ENCODE data around the gene RAB36. TPM values are rescaled to one million over a fixed set of nuclear protein-coding genes. Genes with fewer than 3 reads are reported as not detected.

The RAB36 gene
- total RNA-seq, 1 donor from 2014 or later: 0.26 TPM

DNA sequence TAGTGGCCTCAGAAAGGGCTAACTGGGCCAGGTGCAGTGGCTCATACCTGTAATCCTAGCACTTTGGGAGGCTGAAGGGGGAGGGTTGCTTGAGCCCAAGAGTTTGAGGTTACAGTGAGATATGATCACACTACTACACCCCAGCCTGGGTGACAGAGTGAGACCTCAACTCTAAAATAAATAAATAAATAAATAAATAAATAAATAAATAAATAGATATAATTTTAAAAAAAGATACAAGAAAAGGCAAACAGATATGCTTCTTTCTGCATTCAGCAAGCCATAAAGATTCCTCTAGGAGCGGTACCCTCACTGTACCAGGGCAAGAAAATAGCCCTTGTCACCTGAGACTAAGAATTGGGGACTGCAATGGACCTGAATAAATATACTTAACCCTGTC, 2.2 kb upstream of the RAB36 start:
- DNase-seq (ENCODE audit: low read depth) (no peak), FAIRE-seq (no peak)
- Histone ChIP-seq H3K36me3 (ENCODE audit: control insufficient read depth, insufficient read depth, low read length) (no peaks in the 10 kb centered on the region), H3K4me3 (ENCODE audit: low read depth, low read length) (no peak overlapping the region), H3K27me3 (ENCODE audit: control insufficient read depth, insufficient read depth, low read length) (no peaks in the 10 kb centered on the region)
- TF ChIP-seq, protein P1, sequence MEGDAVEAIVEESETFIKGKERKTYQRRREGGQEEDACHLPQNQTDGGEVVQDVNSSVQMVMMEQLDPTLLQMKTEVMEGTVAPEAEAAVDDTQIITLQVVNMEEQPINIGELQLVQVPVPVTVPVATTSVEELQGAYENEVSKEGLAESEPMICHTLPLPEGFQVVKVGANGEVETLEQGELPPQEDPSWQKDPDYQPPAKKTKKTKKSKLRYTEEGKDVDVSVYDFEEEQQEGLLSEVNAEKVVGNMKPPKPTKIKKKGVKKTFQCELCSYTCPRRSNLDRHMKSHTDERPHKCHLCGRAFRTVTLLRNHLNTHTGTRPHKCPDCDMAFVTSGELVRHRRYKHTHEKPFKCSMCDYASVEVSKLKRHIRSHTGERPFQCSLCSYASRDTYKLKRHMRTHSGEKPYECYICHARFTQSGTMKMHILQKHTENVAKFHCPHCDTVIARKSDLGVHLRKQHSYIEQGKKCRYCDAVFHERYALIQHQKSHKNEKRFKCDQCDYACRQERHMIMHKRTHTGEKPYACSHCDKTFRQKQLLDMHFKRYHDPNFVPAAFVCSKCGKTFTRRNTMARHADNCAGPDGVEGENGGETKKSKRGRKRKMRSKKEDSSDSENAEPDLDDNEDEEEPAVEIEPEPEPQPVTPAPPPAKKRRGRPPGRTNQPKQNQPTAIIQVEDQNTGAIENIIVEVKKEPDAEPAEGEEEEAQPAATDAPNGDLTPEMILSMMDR (IDR thresholded peaks at IDR 0.05; ENCODE audit: insufficient read depth, low read length, severe bottlenecking): no peak

DNA sequence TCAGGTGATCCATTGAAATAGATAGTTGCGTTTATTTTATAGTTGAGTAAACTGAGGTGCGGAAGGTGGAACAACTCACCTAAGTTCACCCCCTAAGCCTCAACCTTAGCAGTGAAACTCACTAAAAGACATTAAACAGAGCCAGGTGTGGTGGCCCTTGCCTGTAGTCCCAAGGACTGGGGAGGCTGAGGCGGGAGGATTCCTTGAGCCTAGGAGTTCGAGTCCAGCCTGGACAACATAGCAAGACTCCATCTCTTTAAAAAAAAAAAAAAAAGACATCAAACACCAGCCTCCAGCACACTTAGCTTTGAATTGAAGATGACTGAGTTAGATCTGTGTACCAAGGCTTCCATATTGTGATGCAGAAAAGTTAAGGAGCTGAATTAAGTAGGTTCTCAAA, 845 bp upstream of the RAB36 start:
- Histone ChIP-seq H3K4me3 (ENCODE audit: low read depth, low read length) (no peak overlapping the region), H3K36me3 (ENCODE audit: control insufficient read depth, insufficient read depth, low read length) (no peaks in the 10 kb centered on the region), H3K27me3 (ENCODE audit: control insufficient read depth, insufficient read depth, low read length) (no peaks in the 10 kb centered on the region)
- no peak for FAIRE-seq
- DNase-seq (ENCODE audit: low read depth): no peak
- TF ChIP-seq, protein P1 (IDR thresholded peaks at IDR 0.05; ENCODE audit: insufficient read depth, low read length, severe bottlenecking): no peak

DNA sequence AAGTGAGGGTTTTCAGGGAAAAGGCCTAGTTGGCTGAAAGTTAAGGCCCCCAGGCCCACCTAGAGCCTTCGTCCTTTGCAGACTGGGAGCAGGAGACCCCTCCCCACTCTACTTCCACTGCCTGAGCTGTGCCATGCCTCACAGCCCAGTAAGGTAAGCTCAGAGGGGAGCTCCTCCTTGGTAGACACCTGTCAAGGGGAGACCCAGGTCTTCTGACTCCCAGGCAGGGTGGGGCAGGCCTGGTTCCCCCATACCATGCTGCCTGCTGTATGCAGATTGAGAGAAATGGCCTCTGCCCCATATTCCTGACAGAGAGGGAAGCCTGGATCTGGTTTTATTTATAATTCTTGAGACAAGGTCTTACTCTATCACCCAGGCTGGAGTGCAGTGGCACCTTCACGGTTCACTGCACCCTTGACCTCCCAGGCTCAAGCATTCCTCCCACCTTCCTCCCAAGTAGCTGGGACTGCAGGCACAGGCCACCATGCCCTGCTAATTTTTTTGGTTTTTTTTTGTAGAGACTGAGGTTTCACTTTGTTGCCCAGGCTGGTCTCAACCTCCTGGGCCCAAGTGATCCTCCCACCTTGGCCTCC, 697 bp downstream of the RAB36 start:
- no peaks in the 10 kb centered on the region for H3K36me3 ChIP-seq (ENCODE audit: control insufficient read depth, insufficient read depth, low read length)

DNA sequence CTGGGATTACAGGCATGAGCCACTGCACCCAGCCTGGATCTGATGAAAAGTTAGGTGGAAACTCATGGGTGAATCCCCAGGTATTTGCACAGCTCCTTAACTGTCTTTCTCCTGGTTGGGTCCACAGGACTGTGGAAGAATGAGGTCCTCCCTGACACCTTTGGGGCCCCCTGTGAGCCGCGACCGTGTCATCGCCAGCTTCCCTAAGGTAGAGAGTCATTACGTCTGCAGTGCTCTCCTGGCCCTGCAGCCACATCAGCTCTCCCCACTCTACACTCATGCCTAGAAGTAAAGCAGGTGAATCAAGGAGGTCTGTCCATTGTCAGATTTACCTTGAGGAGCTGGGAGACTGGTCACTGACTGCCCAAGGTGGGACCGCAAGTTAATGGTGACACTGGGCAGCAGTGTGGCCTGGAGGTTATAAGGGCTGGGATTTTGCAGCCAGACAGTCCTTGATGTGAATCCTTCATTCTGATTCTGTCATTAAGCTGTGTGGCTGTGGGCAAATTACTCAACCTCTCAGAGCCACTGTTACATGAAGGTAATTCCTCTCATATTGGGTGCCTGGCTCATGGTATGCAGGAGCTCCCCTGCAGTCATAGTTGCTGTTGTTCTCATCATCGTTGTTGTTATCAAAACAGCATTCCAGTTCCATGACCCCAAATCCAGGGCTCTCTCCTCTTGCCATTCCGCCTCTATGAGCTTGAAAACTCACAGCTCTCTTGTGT, 1.4 kb downstream of the RAB36 start:
- no peak for DNase-seq (ENCODE audit: low read depth)
- TF ChIP-seq, protein P1 (IDR thresholded peaks at IDR 0.05; ENCODE audit: insufficient read depth, low read length, severe bottlenecking): no peak
- Histone ChIP-seq H3K36me3 (ENCODE audit: control insufficient read depth, insufficient read depth, low read length) (no peaks in the 10 kb centered on the region), H3K27me3 (ENCODE audit: control insufficient read depth, insufficient read depth, low read length) (no peaks in the 10 kb centered on the region), H3K4me3 (ENCODE audit: low read depth, low read length) (no peak overlapping the region)
- FAIRE-seq: no peak

More for the DNA sequence above, 697 bp downstream of the RAB36 start:
- FAIRE-seq: no peak
- DNase-seq (ENCODE audit: low read depth): no peak
- TF ChIP-seq, protein P1 (IDR thresholded peaks at IDR 0.05; ENCODE audit: insufficient read depth, low read length, severe bottlenecking): no peak
- Histone ChIP-seq H3K4me3 (ENCODE audit: low read depth, low read length) (peak overlapping the region; percentile 40), H3K27me3 (ENCODE audit: control insufficient read depth, insufficient read depth, low read length) (no peaks in the 10 kb centered on the region)

DNA sequence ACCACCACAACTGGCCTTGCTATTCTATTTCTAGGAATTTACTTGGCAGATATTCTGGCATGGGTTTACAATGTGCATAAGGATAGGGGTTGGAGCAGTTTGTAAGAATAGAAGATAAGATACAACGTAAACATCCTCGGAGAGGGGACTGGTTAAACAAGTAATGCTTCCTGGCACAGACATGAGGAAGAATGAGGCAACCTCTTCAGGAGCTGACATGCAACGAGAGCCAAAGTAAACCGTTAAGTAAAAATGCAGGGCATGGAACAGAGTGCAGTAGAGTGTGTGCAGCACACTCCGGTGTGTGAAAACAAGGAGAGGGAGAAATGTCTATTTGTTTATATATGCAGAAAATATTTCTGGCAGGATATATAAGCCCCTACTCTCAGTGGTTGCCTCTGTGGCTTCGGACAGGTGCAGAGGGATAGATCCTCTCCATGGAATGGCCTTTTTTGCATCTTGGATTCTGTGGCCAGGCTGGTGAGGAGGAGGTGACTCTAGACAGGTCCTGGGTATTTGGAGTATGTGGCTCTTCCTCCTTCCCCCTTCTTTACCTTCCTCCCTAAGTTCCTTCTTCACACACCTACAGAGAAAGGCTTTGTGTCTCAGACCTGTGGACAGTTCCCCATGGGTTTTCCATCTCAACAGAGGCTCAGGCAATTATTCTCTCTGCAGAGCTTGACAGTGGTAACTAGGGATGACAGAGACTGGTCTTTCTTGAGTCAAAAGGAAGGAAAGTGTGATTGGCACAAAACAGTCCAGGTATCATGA, 2.5 kb downstream of the RAB36 start:
- no peaks in the 10 kb centered on the region for H3K36me3 ChIP-seq (ENCODE audit: control insufficient read depth, insufficient read depth, low read length)
- H3K27me3 ChIP-seq (ENCODE audit: control insufficient read depth, insufficient read depth, low read length): no peaks in the 10 kb centered on the region
- FAIRE-seq (no peak), DNase-seq (ENCODE audit: low read depth) (peak; percentile 84)
- H3K4me3 ChIP-seq (ENCODE audit: low read depth, low read length): no peak overlapping the region
- TF ChIP-seq, protein P1 (IDR thresholded peaks at IDR 0.05; ENCODE audit: insufficient read depth, low read length, severe bottlenecking): no peak
